ENCODE results near the gene KLHL2. TPM values are rescaled to one million over a fixed set of nuclear protein-coding genes. Genes with fewer than 3 reads are reported as not detected.
"Not testable (repeated sequence)": the region's sequence is repeated elsewhere in the genome, so short reads cannot be mapped to it uniquely, and the experiment has no call there.

Gene KLHL2
- total RNA-seq, 4 donors from 2014 or later: 6.1 to 68.2 (median 26.2) TPM

DNA sequence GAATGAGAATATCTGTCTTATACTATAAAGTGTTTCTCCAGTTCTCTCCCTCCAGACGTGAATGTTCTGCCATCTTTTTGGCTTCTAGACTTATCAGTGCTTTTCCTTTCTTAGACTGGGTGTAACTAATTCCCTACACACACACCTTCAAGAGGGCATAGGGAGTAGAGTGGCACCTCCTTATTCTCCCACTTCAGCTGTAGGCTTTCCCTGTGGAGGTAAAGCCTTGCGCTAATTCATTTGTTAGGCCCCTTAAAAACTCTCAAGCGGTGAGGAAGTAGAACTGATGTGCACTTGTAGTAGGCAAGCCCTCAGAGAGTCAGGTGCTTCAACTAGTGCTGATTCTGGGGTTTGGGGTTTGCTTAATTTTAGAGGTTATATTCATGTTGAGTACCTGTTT, 10.0 kb downstream of the KLHL2 start:
- no peak for DNase-seq
- no peaks in the 10 kb centered on the region for H3K36me3 ChIP-seq
- H3K4me3 ChIP-seq: no peak overlapping the region
- no peaks in the 10 kb centered on the region for H3K4me1 ChIP-seq
- H3K27ac ChIP-seq: no peak overlapping the region
- H3K9me3 ChIP-seq: no peaks in the 10 kb centered on the region
- intact Hi-C loops (cut with DNase I; ENCODE audit: low total_unique reads): no loop called here
- no peaks in the 10 kb centered on the region for H3K27me3 ChIP-seq
- TF ChIP-seq, protein P1, sequence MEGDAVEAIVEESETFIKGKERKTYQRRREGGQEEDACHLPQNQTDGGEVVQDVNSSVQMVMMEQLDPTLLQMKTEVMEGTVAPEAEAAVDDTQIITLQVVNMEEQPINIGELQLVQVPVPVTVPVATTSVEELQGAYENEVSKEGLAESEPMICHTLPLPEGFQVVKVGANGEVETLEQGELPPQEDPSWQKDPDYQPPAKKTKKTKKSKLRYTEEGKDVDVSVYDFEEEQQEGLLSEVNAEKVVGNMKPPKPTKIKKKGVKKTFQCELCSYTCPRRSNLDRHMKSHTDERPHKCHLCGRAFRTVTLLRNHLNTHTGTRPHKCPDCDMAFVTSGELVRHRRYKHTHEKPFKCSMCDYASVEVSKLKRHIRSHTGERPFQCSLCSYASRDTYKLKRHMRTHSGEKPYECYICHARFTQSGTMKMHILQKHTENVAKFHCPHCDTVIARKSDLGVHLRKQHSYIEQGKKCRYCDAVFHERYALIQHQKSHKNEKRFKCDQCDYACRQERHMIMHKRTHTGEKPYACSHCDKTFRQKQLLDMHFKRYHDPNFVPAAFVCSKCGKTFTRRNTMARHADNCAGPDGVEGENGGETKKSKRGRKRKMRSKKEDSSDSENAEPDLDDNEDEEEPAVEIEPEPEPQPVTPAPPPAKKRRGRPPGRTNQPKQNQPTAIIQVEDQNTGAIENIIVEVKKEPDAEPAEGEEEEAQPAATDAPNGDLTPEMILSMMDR (IDR thresholded peaks at IDR 0.05): no peak
- TF ChIP-seq POLR2A (IDR thresholded peaks at IDR 0.05): no peak

DNA sequence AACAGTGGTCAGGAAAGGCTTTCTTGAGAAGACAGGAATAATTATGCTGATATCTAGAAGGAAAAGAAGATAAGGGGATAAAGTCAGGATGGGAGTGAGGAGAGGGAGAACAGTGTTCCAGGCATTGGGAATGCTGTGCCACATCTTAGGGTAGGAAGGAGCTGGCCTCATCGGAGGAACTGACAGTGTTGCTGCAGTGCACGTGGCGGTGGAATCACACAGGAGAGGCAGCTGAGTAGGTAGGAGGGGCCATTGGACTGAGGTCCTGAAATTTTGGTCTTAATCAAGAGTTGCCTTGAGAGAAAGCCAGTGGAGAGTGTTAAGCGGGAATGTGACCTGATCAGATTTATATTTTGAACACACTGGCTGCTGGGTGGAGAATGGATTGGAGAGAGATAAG, 13.9 kb downstream of the KLHL2 start:
- H3K4me1 ChIP-seq; H3K27me3 ChIP-seq; DNase-seq; intact Hi-C loops (cut with DNase I; ENCODE audit: low total_unique reads); H3K4me3 ChIP-seq; H3K36me3 ChIP-seq; H3K9me3 ChIP-seq: not testable (repeated sequence)
- H3K27ac ChIP-seq: peak overlapping the region in 1 of 2 donors; percentile 1

DNA sequence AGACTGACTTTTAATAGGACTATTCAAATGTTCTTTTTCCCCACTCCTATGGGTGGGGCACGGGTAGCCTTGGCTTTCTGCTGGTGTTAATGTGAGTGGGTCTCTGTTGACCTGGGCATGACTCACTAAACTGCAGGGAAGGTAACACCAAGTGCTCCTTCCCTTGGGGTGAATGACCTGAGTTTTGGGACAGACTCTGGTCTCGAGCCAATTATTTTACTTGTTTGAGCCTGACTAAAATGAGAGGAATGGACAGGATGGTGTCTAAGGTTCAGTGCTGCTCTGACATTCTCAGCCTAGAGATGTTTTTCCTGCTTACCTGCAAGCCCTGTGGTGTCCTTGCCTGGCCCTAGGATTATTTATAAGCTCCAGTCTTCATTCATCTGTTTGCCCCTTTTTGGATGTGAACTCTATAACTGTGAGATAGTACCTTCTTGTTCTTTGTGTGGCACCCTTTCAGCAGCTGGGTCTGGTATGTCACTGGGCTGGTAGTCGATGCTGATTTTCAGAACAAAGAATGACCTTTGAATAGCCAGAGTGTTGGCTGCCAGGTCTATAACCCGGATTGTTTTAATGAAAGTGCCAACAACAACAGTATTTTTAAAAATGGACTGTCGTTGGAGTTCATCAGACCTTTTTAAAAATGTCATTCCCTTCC, 14.8 kb downstream of the KLHL2 start:
- H3K9me3 ChIP-seq; H3K36me3 ChIP-seq; H3K4me1 ChIP-seq; intact Hi-C loops (cut with DNase I; ENCODE audit: low total_unique reads); H3K4me3 ChIP-seq; H3K27me3 ChIP-seq: not testable (repeated sequence)
- peak overlapping the region in 1 of 2 donors; percentile 64 for H3K27ac ChIP-seq
- DNase-seq: peak in 1 of 2 donors; percentile 30

DNA sequence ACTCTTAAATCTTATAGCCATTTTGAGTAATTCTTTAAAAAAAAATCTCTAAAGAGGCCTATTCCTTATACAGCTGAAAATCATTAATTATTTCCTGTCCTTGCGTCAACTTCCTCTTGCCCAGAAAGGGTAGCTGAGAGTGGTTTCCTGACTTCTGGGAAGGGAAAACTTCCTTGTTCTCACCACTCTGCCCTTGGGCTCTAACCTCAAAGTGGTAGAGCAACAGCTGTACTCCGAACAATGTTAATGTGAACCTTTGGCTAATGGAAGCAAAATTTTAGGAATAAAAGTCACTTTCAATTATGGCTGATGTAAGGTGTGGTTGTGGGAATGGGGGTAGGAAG, 15.3 kb downstream of the KLHL2 start:
- no peaks in the 10 kb centered on the region for H3K27me3 ChIP-seq
- H3K4me1 ChIP-seq: no peaks in the 10 kb centered on the region
- peak in 1 of 2 donors; percentile 31 for DNase-seq
- intact Hi-C loops (cut with DNase I; ENCODE audit: low total_unique reads): no loop called here
- no peak for TF ChIP-seq POLR2A (IDR thresholded peaks at IDR 0.05)
- TF ChIP-seq, protein P1 (IDR thresholded peaks at IDR 0.05): no peak
- H3K36me3 ChIP-seq: no peaks in the 10 kb centered on the region
- H3K27ac ChIP-seq: peak overlapping the region in 1 of 2 donors; percentile 64
- H3K9me3 ChIP-seq: no peaks in the 10 kb centered on the region
- H3K4me3 ChIP-seq: no peak overlapping the region

DNA sequence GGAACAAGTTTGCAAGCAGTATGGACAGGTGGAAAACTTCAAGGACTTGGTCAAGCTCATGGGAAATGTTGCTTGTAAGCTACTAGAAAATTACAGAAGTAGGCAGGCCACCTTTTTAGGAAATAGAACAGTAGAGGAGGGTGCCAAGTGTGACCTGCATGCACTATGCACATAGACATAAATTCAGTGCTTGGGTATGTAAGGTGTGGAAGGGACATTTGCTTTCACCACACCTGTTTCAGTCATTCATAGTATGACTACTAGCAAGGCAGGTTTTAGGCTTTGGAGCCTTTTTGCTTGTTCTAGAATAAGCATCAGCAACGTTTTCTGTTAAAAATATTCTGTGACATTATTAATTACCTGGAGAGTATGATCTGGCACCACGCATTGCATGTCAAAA, 20.0 kb downstream of the KLHL2 start:
- H3K36me3 ChIP-seq; H3K4me1 ChIP-seq; DNase-seq; H3K27ac ChIP-seq; intact Hi-C loops (cut with DNase I; ENCODE audit: low total_unique reads); H3K9me3 ChIP-seq; H3K27me3 ChIP-seq; H3K4me3 ChIP-seq: not testable (repeated sequence)

DNA sequence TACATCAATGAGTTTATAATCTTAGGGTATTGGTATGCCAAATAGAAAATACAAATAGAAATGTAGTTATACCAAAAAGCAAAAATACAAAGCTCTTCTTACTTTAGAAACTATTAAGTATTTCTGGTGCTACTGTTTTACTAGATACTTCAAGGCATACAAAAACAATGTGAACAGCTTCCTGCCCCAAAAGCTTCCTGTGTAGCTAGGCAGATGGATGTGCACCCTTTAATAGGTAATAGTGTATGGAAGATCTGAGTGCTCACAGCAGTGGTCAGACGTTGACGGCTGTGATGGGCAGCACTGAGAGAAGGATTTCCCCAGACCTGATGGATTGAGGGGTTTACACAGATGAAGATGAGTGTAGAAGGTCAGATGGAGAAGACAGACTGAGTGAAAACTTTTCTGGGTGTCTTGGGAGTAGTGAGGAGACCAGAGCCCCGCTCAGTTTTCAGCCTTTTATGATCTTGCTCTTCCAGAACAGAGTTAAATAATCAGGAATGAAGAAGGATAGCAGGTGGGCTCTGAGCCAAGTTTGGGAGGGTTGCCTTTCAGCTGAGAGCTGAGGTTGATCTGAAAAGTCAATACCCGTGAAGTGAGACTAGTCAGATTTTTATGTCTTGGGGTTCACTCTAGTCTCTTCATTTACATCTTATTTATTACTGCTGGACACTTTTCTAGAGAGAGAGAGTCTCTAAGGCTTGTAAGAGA, 22.3 kb downstream of the KLHL2 start:
- H3K4me1 ChIP-seq; H3K36me3 ChIP-seq; H3K27ac ChIP-seq; H3K9me3 ChIP-seq; intact Hi-C loops (cut with DNase I; ENCODE audit: low total_unique reads); DNase-seq; H3K4me3 ChIP-seq; H3K27me3 ChIP-seq: not testable (repeated sequence)

DNA sequence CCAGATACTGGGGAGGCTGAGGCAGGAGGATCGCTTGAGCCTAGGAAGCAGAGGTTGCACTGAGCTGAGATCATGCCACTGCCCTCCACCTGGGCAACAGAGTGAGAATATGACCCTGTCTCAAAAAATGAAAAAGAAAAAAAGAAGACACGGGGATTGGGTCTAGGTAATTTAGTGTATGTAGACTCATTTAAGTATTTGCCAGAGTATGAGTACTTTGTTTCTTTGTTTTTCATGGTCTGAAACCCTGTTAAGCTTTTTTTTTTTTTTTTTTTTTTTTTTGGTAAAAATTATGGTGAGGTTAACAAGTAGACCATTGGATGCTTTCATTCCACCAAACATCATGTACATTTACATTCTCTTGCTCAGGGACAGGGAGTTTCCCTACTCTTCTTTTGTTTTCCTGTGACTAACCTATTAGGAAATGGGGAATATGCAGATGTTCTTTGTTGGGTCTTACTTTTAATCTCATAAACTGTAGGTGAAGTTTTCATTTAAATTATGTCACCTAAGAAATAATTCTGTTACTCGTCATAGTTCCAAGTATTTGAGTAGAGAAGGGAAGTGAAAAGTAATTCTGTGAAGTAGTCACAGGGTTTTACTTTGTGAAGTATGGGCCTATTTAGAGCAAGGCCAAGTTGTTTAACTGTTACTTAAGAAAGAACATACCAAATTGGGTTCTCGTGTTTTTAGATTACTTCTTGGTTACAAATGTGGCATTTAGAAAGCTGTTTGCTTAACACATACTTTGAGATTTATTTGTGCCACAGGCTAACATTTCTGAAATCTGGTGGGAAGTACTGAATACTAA, 25.5 kb downstream of the KLHL2 start:
- H3K27ac ChIP-seq; intact Hi-C loops (cut with DNase I; ENCODE audit: low total_unique reads); H3K9me3 ChIP-seq; H3K4me3 ChIP-seq; H3K36me3 ChIP-seq; H3K4me1 ChIP-seq; H3K27me3 ChIP-seq; DNase-seq: not testable (repeated sequence)
